ENCODE measurements around the gene PPP1R14D.

- TF ChIP-seq CTCF (IDR thresholded peaks at IDR 0.05 in 2 of 3, conservative IDR thresholded peaks at IDR 0.05 in 1 of 3; ENCODE audit: borderline replicate concordance in 1 of 3, insufficient read depth in 1 of 3, low read depth in 2 of 3, low read length in 2 of 3) (no peak), ZBTB33 (IDR thresholded peaks at IDR 0.05; ENCODE audit: extremely low read depth, insufficient replicate concordance, low read length) (no peak), EZH2phosphoT487 (IDR thresholded peaks at IDR 0.05; ENCODE audit: borderline replicate concordance) (no peak)
Measured at GRCh38 chr15:40787991-40788390, 40.5 kb downstream of the PPP1R14D start.

Data from HCT116 (cell line).